Globus pallidus (tissue), 1 donor: Measurements from ENCODE around the gene MYO3B.
A peak's percentile ranks its signal among the peaks of the same experiment; 100 is the strongest.
"Not testable (repeated sequence)": the region's sequence is repeated elsewhere in the genome, so short reads cannot be mapped to it uniquely, and the experiment has no call there.

Experiments
- DNase-seq: peaks from one replicate; pipeline ENCODE4 v3.0.0-alpha.2; 2015; ENCODE audit warnings: low spot score

Gene MYO3B

DNA sequence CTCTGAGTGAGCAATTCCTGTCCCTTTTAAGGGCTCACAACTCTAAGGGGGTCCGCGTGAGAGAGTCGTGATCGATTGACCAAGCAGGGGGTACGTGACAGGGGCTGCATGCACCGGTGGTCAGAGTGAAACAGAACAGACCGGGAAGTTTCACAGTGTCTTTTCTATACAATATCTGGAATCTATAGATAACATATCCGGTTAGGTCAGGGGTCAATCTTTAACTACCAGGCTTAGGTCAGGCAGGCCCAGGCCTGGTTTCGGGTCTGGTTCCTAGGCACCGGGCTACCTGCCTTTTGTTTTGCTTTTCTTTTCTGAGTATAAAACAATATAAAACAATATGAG is 35.3 kb downstream of the MYO3B start:
- not testable (repeated sequence) for DNase-seq

DNA sequence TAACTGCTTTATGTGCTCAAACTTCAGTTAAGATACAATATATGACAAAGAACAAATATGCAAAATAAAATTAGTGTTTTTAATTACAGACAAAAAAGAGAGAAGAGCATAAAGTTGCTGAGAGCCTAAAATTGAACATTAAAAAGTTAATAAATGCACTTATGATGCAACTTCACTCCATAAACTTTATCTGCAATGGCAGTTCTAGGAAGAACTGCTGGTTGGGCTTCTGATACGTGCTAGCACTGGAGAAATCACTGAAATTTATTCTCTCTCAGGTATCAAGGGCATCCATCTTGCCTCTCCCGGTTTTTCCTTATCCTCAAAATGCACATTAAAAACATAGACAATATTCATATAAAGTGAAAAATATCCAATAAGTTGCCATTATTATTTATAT is 35.7 kb downstream of the MYO3B start:
- no peak for DNase-seq

GRCh38 chr2:170214309-170214948 is 36.5 kb downstream of the MYO3B start:
- DNase-seq: no peak

- no peak for DNase-seq
Observed at GRCh38 chr2:170215021-170215420, 37.1 kb downstream of the MYO3B start.

DNA sequence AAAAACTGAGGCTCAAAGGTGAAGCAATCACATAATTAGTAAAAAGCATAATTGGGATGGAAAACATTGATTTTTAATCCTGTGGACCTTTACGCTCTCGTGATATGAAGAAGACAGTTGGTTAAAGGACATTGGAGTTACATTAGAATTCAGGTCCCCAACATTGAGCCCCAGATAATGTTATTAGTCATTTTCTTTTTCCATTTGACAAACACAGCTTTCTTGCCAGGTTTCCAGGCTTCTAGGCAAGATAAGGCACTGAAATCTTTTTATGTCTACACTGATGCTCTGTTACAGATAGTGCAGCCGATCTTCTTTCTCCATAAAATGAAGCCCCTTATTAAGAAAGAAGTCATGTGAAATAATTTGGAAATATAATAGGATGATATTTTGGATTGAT is 38.5 kb downstream of the MYO3B start:
- no peak for DNase-seq

GRCh38 chr2:170216981-170217380 is 39.0 kb downstream of the MYO3B start:
- DNase-seq: no peak

DNA sequence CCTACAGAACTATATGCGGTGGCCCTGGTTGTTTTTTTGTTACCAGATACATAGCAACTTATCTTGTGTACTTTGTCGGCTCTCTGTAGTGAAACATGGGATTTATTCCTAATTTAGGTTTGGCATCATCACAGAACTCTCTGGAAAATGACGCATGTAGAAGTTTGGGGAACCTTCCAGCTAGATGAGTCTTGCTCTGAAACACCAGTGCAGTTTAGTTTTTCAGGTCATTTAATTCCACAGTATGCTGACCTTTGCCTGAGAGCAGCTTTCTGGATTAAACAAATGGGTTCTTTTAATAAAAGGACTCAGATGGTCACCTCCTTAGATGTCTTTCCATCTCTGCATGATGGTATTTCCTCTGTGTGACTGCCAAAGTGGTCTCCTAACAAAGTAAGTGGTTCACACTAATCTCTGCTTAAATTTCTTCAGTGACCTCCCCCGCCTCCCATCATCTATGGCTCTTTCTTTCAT is 39.9 kb downstream of the MYO3B start:
- DNase-seq: no peak

DNA sequence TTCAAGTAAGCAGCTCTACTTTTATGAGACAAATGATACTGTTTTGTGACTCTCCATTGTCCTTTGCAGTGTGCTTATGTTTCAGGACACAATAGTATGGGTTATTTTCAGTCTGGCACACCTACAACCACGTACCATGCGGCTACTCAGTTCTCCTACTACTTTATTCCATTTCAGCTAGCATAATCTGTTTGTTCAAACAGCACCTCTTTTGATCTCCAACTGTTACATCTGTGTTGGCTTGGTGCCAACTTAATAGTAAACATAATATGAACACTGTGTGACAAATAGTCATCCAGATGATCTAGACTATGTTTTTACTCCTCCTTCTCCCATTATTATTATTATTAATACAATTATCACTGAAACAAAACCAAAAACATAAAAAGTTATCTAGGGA is 40.5 kb downstream of the MYO3B start:
- no peak for DNase-seq

DNA sequence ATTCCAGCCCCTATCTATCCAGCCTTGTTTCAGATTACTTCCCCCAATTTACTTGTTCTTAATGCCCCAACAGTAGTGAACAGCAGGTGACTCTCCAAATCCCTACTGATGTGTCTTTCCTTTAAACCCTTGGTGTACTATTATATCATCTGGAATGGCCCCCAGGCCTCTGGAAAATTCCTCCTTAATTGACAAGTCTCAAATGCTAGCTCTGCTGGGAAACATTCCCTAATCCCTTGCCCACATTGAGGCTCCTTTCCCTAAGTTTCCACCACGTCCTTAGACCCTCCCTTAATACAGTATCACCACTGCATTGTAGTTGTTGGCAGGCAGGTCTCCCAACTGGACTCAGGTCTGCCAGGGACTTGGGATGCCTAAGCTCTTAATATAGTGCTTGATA is 41.0 kb downstream of the MYO3B start:
- DNase-seq: no peak

DNA sequence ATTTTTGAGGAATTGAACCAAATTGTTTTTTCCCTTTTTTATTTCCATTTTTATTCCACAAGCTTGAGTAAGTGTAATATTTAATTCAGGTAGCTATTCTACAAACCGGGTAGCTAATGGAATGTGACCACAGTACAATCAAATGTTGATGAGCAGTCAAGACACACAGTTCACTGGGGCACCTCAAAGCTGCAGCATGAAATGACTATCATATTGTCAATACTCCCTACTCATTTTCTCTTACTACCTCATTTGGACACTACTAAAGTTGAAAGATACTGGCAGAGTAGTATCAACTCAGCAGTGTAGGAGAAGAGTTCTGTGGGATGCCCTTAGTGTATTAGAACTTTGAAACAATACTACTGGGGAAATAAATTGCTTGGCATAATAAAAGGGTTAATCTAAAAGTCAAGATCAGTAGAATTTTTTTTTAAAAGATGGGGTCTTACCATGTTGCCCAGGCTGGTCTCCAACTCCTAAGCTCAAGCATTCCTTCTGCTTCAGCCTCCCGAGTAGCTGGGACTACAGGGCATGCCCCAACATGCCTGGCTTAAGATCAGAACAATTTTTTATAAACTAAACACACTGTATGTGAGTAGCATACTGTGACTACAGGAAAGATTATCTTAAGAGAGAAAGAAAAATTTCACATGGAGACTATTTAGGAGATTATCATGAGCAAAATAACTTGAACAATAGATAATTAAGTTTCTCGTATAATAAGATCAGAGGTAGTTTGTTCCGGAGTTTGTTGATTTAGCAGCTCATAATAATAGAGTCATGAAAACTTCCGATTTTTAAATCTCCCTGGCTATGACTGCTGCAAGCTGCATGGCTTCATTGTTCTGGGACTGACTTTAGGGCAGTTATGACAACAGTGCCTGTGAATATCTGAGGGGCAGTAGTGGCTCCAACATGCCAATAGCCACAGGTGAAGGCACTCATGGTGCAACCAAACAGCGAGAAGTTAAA is 43.7 kb downstream of the MYO3B start:
- no peak for DNase-seq

GRCh38 chr2:170222298-170222697 is 44.4 kb downstream of the MYO3B start:
- DNase-seq: no peak

DNA sequence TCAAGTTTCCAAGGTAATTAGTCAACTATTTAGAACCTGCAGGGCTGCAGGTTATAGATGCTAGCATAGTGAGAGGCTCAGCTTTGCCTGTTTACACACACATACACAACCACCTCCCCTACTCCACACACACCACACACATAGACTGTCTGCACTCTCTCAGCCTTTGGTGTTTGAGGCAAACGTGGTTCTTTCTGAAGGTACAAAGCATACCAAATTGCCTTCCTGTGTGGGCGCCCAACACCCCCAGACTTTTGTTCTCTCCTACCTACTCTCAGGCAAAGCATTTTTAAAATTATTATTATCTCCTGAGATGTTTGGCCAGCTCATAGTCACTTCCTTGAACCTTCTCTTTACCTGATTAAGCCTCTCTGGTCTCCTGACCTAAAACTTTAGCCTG is 44.9 kb downstream of the MYO3B start:
- DNase-seq: no peak

GRCh38 chr2:170224692-170225294 is 46.8 kb downstream of the MYO3B start:
- peak; percentile 64 for DNase-seq

- DNase-seq: no peak
Observed at GRCh38 chr2:170226216-170226615, 48.3 kb downstream of the MYO3B start.

- DNase-seq: no peak
Observed at GRCh38 chr2:170227507-170227947, 49.6 kb downstream of the MYO3B start.

- DNase-seq: no peak
Observed at GRCh38 chr2:170227951-170228350, 50.0 kb downstream of the MYO3B start.

GRCh38 chr2:170228429-170228828 is 50.5 kb downstream of the MYO3B start:
- no peak for DNase-seq

DNA sequence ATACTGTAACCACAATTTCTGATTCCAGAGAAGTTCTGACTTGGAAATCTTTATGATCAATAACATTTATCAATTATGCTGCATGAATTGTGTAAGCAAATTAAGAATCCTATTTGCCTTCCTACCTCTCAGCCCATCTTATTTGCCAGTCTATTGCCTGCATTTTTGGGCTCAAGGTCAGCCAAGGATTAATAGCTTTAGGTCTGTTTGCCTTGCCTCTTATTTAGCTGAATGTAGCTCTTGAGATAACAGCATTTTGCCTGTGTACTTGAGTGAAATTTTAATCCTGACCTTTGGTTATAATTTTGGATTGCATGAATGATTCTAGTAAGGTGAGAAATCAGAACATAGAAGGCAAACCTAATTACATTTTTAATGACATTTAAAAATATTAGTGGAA is 51.2 kb downstream of the MYO3B start:
- no peak for DNase-seq

DNA sequence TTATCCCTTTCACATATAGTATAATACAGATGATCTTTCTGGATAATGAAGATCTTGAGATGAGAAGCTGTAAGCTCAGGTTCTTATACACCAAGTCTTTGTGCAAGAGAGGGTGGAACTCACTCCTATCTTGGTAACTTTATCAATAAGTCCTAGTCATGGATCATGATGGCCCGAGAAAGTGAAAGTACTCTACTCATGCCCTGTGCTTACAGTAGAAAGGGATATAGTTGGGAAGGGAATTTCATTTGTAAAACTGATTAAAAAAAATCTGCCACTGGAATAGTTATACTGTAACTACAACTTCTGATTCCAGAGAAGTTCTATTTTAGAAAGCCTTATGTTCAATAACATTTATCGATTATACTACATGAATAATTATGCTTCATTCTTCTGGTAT is 51.8 kb downstream of the MYO3B start:
- no peak for DNase-seq

- peak; percentile 63 for DNase-seq
Observed at GRCh38 chr2:170235860-170236679, 58.1 kb downstream of the MYO3B start.

- no peak for DNase-seq
Observed at GRCh38 chr2:170236680-170237047, 58.7 kb downstream of the MYO3B start.

GRCh38 chr2:170237572-170238120 is 59.7 kb downstream of the MYO3B start:
- no peak for DNase-seq
